Caco-2 (cell line): ENCODE measurements around the gene THSD7A. TPM values are rescaled to one million over a fixed set of nuclear protein-coding genes. Genes with fewer than 3 reads are reported as not detected.

ENCODE experiments used
- BruUV-seq: library from RNA; stranded (reverse); fragments of 400-500 nt; replicated peaks from 2 replicates; lab custom pipeline; 2021; lab: Mats Ljungman, UMichigan
- CTCF ChIA-PET: fragments of 300-600 bp; sonication (Branson Sonifier 250); formaldehyde crosslinking; loops from one replicate; lab custom pipeline; 2022; ENCODE audit warnings: antibody characterized with exemption; lab: Charles Lee
- POLR2A ChIA-PET: fragments of 300-600 bp; sonication (Branson Sonifier 250); formaldehyde crosslinking; loops from one replicate; lab custom pipeline; 2022; ENCODE audit warnings: antibody characterized with exemption; lab: Charles Lee
- DNase-seq, 2 experiments: peaks; one replicate each; pipeline versions ENCODE4 v3.0.0 to v3.0.0-alpha.2; 2020 to 2022
- H3K27me3 ChIP-seq: replicated peaks from 2 replicates; pipeline ENCODE4 v1.6.0; 2011; ENCODE audit warnings: low read length; ENCODE audit not compliant: control insufficient read depth, insufficient read depth
- H3K36me3 ChIP-seq: 2 replicates; pipeline ENCODE4 v1.5.1; 2011; ENCODE audit warnings: low read length; ENCODE audit not compliant: control insufficient read depth, insufficient read depth
- H3K4me1 ChIP-seq: fragments of 250-450 bp; sonication (Bioruptor Pico); 2 replicates; pipeline ENCODE4 v1.5.1; 2020; ENCODE audit warnings: mild to moderate bottlenecking
- H3K4me3 ChIP-seq: 2 replicates; pipeline ENCODE4 v1.5.1; 2011; ENCODE audit warnings: low read depth, mild to moderate bottlenecking, control low read depth, low read length
- H3K9me3 ChIP-seq: fragments of 250-450 bp; sonication (Bioruptor Pico); 2 replicates; pipeline ENCODE4 v1.5.1; 2020; ENCODE audit warnings: mild to moderate bottlenecking, moderate library complexity
- H3K27ac Mint-ChIP-seq: one replicate; pipeline ENCODE4 v1.8.0; 2022; ENCODE audit warnings: mixed read lengths; ENCODE audit not compliant: unreplicated experiment
- H3K27me3 Mint-ChIP-seq: one replicate; pipeline ENCODE4 v1.8.0; 2022; ENCODE audit warnings: mixed read lengths; ENCODE audit not compliant: insufficient read depth, unreplicated experiment
- H3K36me3 Mint-ChIP-seq: one replicate; pipeline ENCODE4 v1.8.0; 2022; ENCODE audit warnings: mild to moderate bottlenecking, mixed read lengths; ENCODE audit not compliant: insufficient read depth, unreplicated experiment
- H3K4me1 Mint-ChIP-seq: one replicate; pipeline ENCODE4 v1.8.0; 2022; ENCODE audit warnings: low read depth, mixed read lengths; ENCODE audit not compliant: unreplicated experiment
- H3K4me3 Mint-ChIP-seq: one replicate; pipeline ENCODE4 v1.8.0; 2022; ENCODE audit warnings: mild to moderate bottlenecking, moderate library complexity, mixed read lengths; ENCODE audit not compliant: unreplicated experiment
- H3K9me3 Mint-ChIP-seq: one replicate; pipeline ENCODE4 v1.8.0; 2022; ENCODE audit warnings: mixed read lengths; ENCODE audit not compliant: unreplicated experiment
- intact Hi-C: fragments of 100-400 bp; cut with micrococcal nuclease; formaldehyde crosslinking; loops from one replicate; pipeline ENCODE4 v1.10.0; 2022; ENCODE audit not compliant: unreplicated experiment
- total RNA-seq: library from RNA; stranded (reverse); gene quantifications from 2 replicates; pipeline ENCODE4 v1.2.3, GENCODE V29; 2022
- TF ChIP-seq, protein P1 (sequence below), 2 experiments: fragments of 200-600 bp in 1 of 2; IDR thresholded peaks; 1 replicate in 1 of 2; 2 replicates in 1 of 2; pipeline versions ENCODE4 v1.5.1 to v1.8.0; 2011 to 2022; ENCODE audit warnings: antibody characterized with exemption in 1 of 2, control low read depth in 1 of 2, inconsistent platforms in 1 of 2, low read depth in 1 of 2, low read length in 1 of 2, mild to moderate bottlenecking in 1 of 2, moderate library complexity in 1 of 2; ENCODE audit not compliant: insufficient read depth in 1 of 2, severe bottlenecking in 1 of 2, unreplicated experiment in 1 of 2

THSD7A gene
- total RNA-seq, 1 experiment from 2014 or later: 0.05 TPM

DNA sequence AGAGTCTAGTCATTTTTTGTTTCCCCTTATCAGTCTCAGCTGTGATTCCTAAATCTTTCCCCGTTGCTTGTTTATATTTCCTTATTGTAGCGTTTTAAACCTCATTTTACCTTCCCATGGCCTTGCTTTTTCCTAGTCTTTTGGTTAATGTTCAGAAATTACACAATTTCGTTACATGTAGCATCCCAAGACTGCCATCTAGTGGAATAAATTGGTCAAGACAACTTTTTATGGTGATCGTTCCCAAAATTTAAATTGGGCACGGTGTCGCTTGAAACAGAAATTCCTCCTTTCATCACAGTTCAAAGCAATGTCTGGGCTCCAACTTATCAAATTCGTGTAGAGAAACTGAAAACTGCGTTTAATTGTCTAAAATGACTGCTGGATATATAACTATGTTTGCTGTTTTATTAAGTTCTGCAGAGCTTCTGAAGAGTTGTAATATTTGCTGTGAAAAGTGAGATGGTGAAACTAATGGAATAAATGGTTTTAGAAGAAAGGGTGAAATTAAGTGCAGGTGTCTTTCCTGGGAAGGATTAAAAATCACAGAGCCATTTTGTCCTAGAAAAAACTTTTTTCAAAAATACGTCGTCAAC, 488.1 kb downstream of the THSD7A start:
- no TSS peak for BruUV-seq
- intact Hi-C loops: loop anchor here (1.0 to 10.0 kb wide), 5 partner anchors 289 to 929 kb away; a partner anchor contains a TSS
- Histone ChIP-seq H3K36me3 (no peaks in the 10 kb centered on the region), H3K4me3 (no peak overlapping the region), H3K27me3 (no peaks in the 10 kb centered on the region; the same call in 1 of the 2 replicates), H3K4me1 (no peaks in the 10 kb centered on the region), H3K9me3 (no peaks in the 10 kb centered on the region)
- CTCF ChIA-PET: no interaction called here
- peaks cover 7% of the 10 kb centered on the region for H3K4me1 Mint-ChIP-seq
- H3K27me3 Mint-ChIP-seq: no peaks in the 10 kb centered on the region
- no peak overlapping the region for H3K4me3 Mint-ChIP-seq
- TF ChIP-seq, protein P1, sequence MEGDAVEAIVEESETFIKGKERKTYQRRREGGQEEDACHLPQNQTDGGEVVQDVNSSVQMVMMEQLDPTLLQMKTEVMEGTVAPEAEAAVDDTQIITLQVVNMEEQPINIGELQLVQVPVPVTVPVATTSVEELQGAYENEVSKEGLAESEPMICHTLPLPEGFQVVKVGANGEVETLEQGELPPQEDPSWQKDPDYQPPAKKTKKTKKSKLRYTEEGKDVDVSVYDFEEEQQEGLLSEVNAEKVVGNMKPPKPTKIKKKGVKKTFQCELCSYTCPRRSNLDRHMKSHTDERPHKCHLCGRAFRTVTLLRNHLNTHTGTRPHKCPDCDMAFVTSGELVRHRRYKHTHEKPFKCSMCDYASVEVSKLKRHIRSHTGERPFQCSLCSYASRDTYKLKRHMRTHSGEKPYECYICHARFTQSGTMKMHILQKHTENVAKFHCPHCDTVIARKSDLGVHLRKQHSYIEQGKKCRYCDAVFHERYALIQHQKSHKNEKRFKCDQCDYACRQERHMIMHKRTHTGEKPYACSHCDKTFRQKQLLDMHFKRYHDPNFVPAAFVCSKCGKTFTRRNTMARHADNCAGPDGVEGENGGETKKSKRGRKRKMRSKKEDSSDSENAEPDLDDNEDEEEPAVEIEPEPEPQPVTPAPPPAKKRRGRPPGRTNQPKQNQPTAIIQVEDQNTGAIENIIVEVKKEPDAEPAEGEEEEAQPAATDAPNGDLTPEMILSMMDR (IDR thresholded peaks at IDR 0.05; ENCODE audit: insufficient read depth in 1 of 2, low read depth in 1 of 2, low read length in 1 of 2, severe bottlenecking in 1 of 2, unreplicated experiment in 1 of 2): peak; percentile 64 to 68
- H3K9me3 Mint-ChIP-seq: no peaks in the 10 kb centered on the region
- H3K36me3 Mint-ChIP-seq: no peaks in the 10 kb centered on the region
- POLR2A ChIA-PET: no interaction called here
- H3K27ac Mint-ChIP-seq: no peak overlapping the region
- peak in 1 of 2 experiments; percentile 50 for DNase-seq

DNA sequence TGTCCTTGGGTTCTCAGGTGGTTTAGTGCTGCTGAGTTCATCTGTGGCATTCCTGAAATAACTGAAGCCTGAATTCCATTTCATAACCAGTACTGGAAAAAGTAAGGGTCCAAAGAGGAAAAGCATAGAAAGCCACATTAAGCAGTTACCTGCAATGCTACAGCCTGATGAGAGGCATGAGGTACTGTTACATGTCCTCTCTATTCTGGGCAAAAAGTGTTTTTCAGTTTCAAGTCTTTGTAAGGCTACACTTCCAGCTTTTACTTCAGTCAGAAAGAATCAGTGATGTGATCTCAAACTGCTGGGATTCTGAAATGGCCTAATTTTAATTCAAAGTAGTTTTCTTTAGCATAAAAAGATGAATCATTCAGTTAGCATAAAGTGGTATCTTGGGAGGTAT, 488.9 kb downstream of the THSD7A start:
- H3K27me3 Mint-ChIP-seq: no peaks in the 10 kb centered on the region
- DNase-seq: no peak
- H3K27ac Mint-ChIP-seq: no peak overlapping the region
- no TSS peak for BruUV-seq
- H3K27me3 ChIP-seq: no peaks in the 10 kb centered on the region; the same call in 1 of the 2 replicates
- no peaks in the 10 kb centered on the region for H3K36me3 Mint-ChIP-seq
- ChIA-PET POLR2A (no interaction called here), CTCF (no interaction called here)
- H3K4me1 ChIP-seq: no peaks in the 10 kb centered on the region
- peaks cover 7% of the 10 kb centered on the region for H3K4me1 Mint-ChIP-seq
- no peak overlapping the region for H3K4me3 Mint-ChIP-seq
- H3K4me3 ChIP-seq: no peak overlapping the region
- intact Hi-C loops: loop anchor here (1.0 to 10.0 kb wide), 5 partner anchors 288 to 928 kb away; a partner anchor contains a TSS
- TF ChIP-seq, protein P1 (IDR thresholded peaks at IDR 0.05; ENCODE audit: insufficient read depth in 1 of 2, low read depth in 1 of 2, low read length in 1 of 2, severe bottlenecking in 1 of 2, unreplicated experiment in 1 of 2): no peak
- no peaks in the 10 kb centered on the region for H3K36me3 ChIP-seq
- no peaks in the 10 kb centered on the region for H3K9me3 Mint-ChIP-seq
- no peaks in the 10 kb centered on the region for H3K9me3 ChIP-seq

DNA sequence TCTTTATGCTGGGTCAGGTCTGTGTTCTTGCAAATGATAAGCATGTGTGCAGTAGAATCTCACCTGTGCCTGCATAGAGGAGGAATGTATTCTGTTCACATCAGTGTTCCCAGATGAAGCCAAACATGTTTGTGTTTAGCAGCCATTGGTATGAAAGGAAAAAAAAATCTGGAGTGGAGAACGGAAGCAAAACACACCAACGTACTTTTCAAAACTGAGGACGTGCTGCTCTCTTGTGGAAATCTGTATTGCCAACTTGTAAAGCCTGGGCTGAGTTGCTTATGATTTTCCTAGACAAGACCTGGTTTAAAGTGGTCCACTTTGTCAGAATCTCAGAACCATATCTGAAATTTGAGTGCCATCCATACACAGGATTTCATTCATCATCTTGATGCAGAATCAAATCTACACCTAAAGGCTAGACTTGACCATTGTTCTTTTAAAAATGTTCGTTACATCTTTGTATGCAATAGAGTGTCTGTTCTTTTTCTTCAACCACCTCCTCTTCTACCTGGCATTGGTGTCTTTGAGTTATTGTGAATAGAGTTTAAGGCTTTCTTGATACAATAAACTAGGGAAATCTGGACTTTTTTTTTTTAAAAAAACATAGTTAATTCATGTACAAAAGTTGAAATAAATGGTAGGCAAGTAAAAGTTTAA, 490.6 kb downstream of the THSD7A start:
- H3K27ac Mint-ChIP-seq: no peak overlapping the region
- ChIA-PET CTCF (no interaction called here), POLR2A (no interaction called here)
- TF ChIP-seq, protein P1 (IDR thresholded peaks at IDR 0.05; ENCODE audit: insufficient read depth in 1 of 2, low read depth in 1 of 2, low read length in 1 of 2, severe bottlenecking in 1 of 2, unreplicated experiment in 1 of 2): peak in 1 of 2 experiments; percentile 31
- H3K36me3 ChIP-seq: no peaks in the 10 kb centered on the region
- no peaks in the 10 kb centered on the region for H3K9me3 ChIP-seq
- BruUV-seq: no TSS peak
- no peaks in the 10 kb centered on the region for H3K9me3 Mint-ChIP-seq
- H3K4me1 ChIP-seq: no peaks in the 10 kb centered on the region
- H3K27me3 Mint-ChIP-seq: no peaks in the 10 kb centered on the region
- H3K4me3 ChIP-seq: no peak overlapping the region
- DNase-seq: peak; percentile 34 to 35
- H3K27me3 ChIP-seq: no peaks in the 10 kb centered on the region; the same call in 1 of the 2 replicates
- intact Hi-C loops: loop anchor here (1.0 to 10.0 kb wide), 7 partner anchors 99 to 927 kb away; no protein-coding TSS in a partner anchor
- H3K4me3 Mint-ChIP-seq: peak overlapping the region; percentile 9
- no peaks in the 10 kb centered on the region for H3K36me3 Mint-ChIP-seq
- peaks cover 7% of the 10 kb centered on the region for H3K4me1 Mint-ChIP-seq
